ENCODE results near the gene FUT4. TPM values are rescaled to one million over a fixed set of nuclear protein-coding genes. Genes with fewer than 3 reads are reported as not detected.

The FUT4 gene
- total and polyA plus RNA-seq, 10 of the 15 experiments (the other 5 are each of a cell fraction or from before 2014, with no cell fraction given): 0.68 to 9.1 (median 2.3) TPM

- TF ChIP-seq CUX1 (IDR thresholded peaks at IDR 0.05; ENCODE audit: insufficient replicate concordance, low read depth, low read length) (no peak), FOXM1 (IDR thresholded peaks at IDR 0.05; ENCODE audit: low read depth, low read length) (no peak), CREM (IDR thresholded peaks at IDR 0.05; ENCODE audit: low read depth) (0 out of 2 replicates have a peak, but pooled peaks have one; percentile 22), RELA (IDR thresholded peaks at IDR 0.05; ENCODE audit: borderline replicate concordance, partially characterized antibody) (no peak), NR2C2 (IDR thresholded peaks at IDR 0.05; ENCODE audit: borderline replicate concordance, control insufficient read depth, insufficient read length, low read depth) (no peak), PAX5 (IDR thresholded peaks at IDR 0.05; ENCODE audit: borderline replicate concordance, low read depth, low read length) (no peak; the same call in 1 of the 2 replicates), RAD51 (IDR thresholded peaks at IDR 0.05) (no peak), RAD21 (IDR thresholded peaks at IDR 0.05; ENCODE audit: insufficient read depth, low read depth, low read length) (no peak), PAX8 (IDR thresholded peaks at IDR 0.05) (no peak), E2F8 (IDR thresholded peaks at IDR 0.05; ENCODE audit: low read depth, partially characterized antibody) (no peak), IKZF2 (IDR thresholded peaks at IDR 0.05) (peak; percentile 93 to 94), MTA3 (IDR thresholded peaks at IDR 0.05; ENCODE audit: borderline replicate concordance, low read length) (no peak), WRNIP1 (IDR thresholded peaks at IDR 0.05; ENCODE audit: borderline replicate concordance, low read depth, low read length) (no peak), RB1 (IDR thresholded peaks at IDR 0.05; ENCODE audit: borderline replicate concordance) (peak; percentile 47; the same call in 1 of the 2 replicates), ZBTB33 (IDR thresholded peaks at IDR 0.05) (no peak), ETV6 (conservative IDR thresholded peaks at IDR 0.05 in 1 of 2, IDR thresholded peaks at IDR 0.05 in 1 of 2; ENCODE audit: borderline replicate concordance in 1 of 2, low read depth in 1 of 2) (no peak), HDAC6 (IDR thresholded peaks at IDR 0.05; ENCODE audit: unreplicated experiment) (no peak)
These were observed 38.2 kb downstream of the FUT4 start (continued) for GRCh38 chr11:94581926-94582325.
